Heart left ventricle (tissue), 13 donors: Measurements from ENCODE around the gene MECP2.

ENCODE experiments used
- CTCF ChIP-seq, 12 donors: fragments of 200-600 bp; sonication (generic) in 4 of 12; IDR thresholded peaks; one replicate each; pipeline versions ENCODE4 v1.5.0 to v1.8.0; 2018 to 2022; ENCODE audit warnings: antibody characterized with exemption in 12 of 12, mild to moderate bottlenecking in 5 of 12
- POLR2A ChIP-seq, 2 donors: fragments of 450-650 bp; IDR thresholded peaks; one replicate each; pipeline ENCODE4 v1.6.1; 2017; ENCODE audit warnings: antibody characterized with exemption in 2 of 2, mild to moderate bottlenecking in 2 of 2, moderate library complexity in 2 of 2
- donor health status: ischemic (EF 13 %, LVEDD 7.1; RV severe dilation, severe dysfunction).
- donor health status: DM: no; HTN: yes; CAD: no.
- donor health status: DM: no; HTN: no; CAD: no.
- donor health status: ischemic (EF 25% LVEDD 6.9; RV normal size, moderate dysfunction).
- donor health status: ischemic (EF 25% LVEDD 5.7; RV mildly dilated, moderate dysfunction).
- donor health status: ischemic (EF 35%, LVEDD 5.7; RV mildly dilated, moderate dysfunction).
- donor health status: nonischemic (EF 11% LVEDD 7.7; RV severe dilation, severe dysfunction).
- donor health status: DM: yes; HTN: yes; CAD: no.
- donor health status: PGD.
- donor health status: ischemic (EF 29% LVEDD 5.4; RV normal size, mild dysfunction).
- donor health status: nonischemic (EF 23%, LVEDD 6.1; RV moderate dilation, normal function).

- TF ChIP-seq CTCF (IDR thresholded peaks at IDR 0.05) = no peak
- TF ChIP-seq POLR2A (IDR thresholded peaks at IDR 0.05) = no peak
These were observed 38.3 kb downstream of the MECP2 start for GRCh38 chrX:154059231-154059630.
